IMR-90 (cell line): ENCODE results near the gene DNAJA1. TPM values are rescaled to one million over a fixed set of nuclear protein-coding genes. Genes with fewer than 3 reads are reported as not detected.

Source experiments
- ATAC-seq: fragments of 200-7000 bp; cut with Tn5 transposase; 2 replicates; pipeline ENCODE4 v1.9.1; 2020; ENCODE audit warnings: low read depth, mild to moderate bottlenecking, moderate library complexity
- BruUV-seq: library from RNA; stranded (reverse); fragments of 400-500 nt; replicated peaks from 2 replicates; lab custom pipeline; 2021; lab: Mats Ljungman, UMichigan
- CTCF ChIA-PET: fragments of 300-600 bp; formaldehyde crosslinking; extraction: SDS; loops from one replicate; lab custom pipeline; 2021; ENCODE audit warnings: antibody characterized with exemption; lab: Yijun Ruan, JAX
- POLR2A ChIA-PET: fragments of 300-600 bp; sonication (Branson Sonifier 250); formaldehyde crosslinking; loops from one replicate; lab custom pipeline; 2022; ENCODE audit warnings: antibody characterized with exemption; ENCODE audit not compliant: unreplicated experiment; lab: Charles Lee
- DNase-seq: peaks from one replicate; pipeline ENCODE4 v3.0.0; 2013
- H2AFZ ChIP-seq: replicated peaks from 2 replicates; pipeline ENCODE3; 2013; ENCODE audit warnings: low read length, mild to moderate bottlenecking; ENCODE audit not compliant: poor library complexity
- H2AK5ac ChIP-seq: 2 replicates; pipeline ENCODE4 v1.6.1; 2013; ENCODE audit warnings: low read depth, low read length, inconsistent platforms
- H2AK9ac ChIP-seq: replicated peaks from 2 replicates; pipeline ENCODE3; 2013; ENCODE audit warnings: mild to moderate bottlenecking, low read depth, low read length, moderate library complexity; ENCODE audit not compliant: poor library complexity
- H2BK120ac ChIP-seq: 2 replicates; pipeline ENCODE4 v1.6.1; 2013; ENCODE audit warnings: low read depth, low read length, inconsistent platforms
- H2BK15ac ChIP-seq: 3 replicates; pipeline ENCODE4 v1.6.1; 2013; ENCODE audit warnings: low read depth, low read length, inconsistent platforms
- H2BK20ac ChIP-seq: 2 replicates; pipeline ENCODE4 v1.6.1; 2013; ENCODE audit warnings: low read depth, mild to moderate bottlenecking, inconsistent platforms, low read length, moderate library complexity
- H2BK5ac ChIP-seq: 2 replicates; pipeline ENCODE4 v1.6.1; 2013; ENCODE audit warnings: mild to moderate bottlenecking, low read depth, low read length, inconsistent platforms; ENCODE audit not compliant: poor library complexity, severe bottlenecking
- H3K14ac ChIP-seq: replicated peaks from 2 replicates; pipeline ENCODE4 v1.6.1; 2013; ENCODE audit warnings: low read depth, low read length, inconsistent platforms
- H3K18ac ChIP-seq: 2 replicates; pipeline ENCODE4 v1.6.1; 2013; ENCODE audit warnings: low read depth, low read length, control low read depth
- H3K23ac ChIP-seq: 2 replicates; pipeline ENCODE4 v1.6.1; 2013; ENCODE audit warnings: low read depth, low read length, inconsistent platforms
- H3K27ac ChIP-seq: 2 replicates; pipeline ENCODE4 v1.5.1; 2013; ENCODE audit warnings: mild to moderate bottlenecking, control low read depth, low read length; ENCODE audit not compliant: insufficient read depth
- H3K27me3 ChIP-seq: 2 replicates; pipeline ENCODE4 v1.6.1; 2013; ENCODE audit warnings: low read length; ENCODE audit not compliant: control insufficient read depth, insufficient read depth
- H3K36me3 ChIP-seq: 2 replicates; pipeline ENCODE4 v1.6.1; 2013; ENCODE audit warnings: low read length, mixed read lengths; ENCODE audit not compliant: control insufficient read depth, insufficient read depth
- H3K4ac ChIP-seq: 2 replicates; pipeline ENCODE4 v1.6.1; 2013; ENCODE audit warnings: low read depth, low read length, inconsistent platforms
- H3K4me1 ChIP-seq: 2 replicates; pipeline ENCODE4 v1.6.1; 2013; ENCODE audit warnings: low read length, mixed read lengths; ENCODE audit not compliant: control insufficient read depth, insufficient read depth
- H3K4me2 ChIP-seq: 2 replicates; pipeline ENCODE4 v1.6.1; 2013; ENCODE audit warnings: low read depth, mild to moderate bottlenecking, control low read depth, low read length, moderate library complexity
- H3K4me3 ChIP-seq: 2 replicates; pipeline ENCODE4 v1.5.1; 2013; ENCODE audit warnings: low read depth, mild to moderate bottlenecking, control low read depth, low read length, moderate library complexity; ENCODE audit not compliant: insufficient read depth
- H3K56ac ChIP-seq: 2 replicates; pipeline ENCODE4 v1.6.1; 2013; ENCODE audit warnings: low read length, inconsistent platforms; ENCODE audit not compliant: insufficient read depth; ENCODE audit errors: extremely low read depth
- H3K79me1 ChIP-seq, 2 experiments: 2 replicates each; pipeline ENCODE4 v1.6.1; 2013; ENCODE audit warnings: low read length in 2 of 2, inconsistent platforms in 1 of 2, low read depth in 1 of 2
- H3K9ac ChIP-seq: 2 replicates; pipeline ENCODE4 v1.6.1; 2013; ENCODE audit warnings: low read depth, low read length, control low read depth
- H3K9me1 ChIP-seq: 2 replicates; pipeline ENCODE4 v1.6.1; 2013; ENCODE audit warnings: low read length, inconsistent platforms; ENCODE audit not compliant: insufficient read depth
- H3K9me3 ChIP-seq: 2 replicates; pipeline ENCODE4 v1.6.1; 2013; ENCODE audit warnings: low read length; ENCODE audit not compliant: control insufficient read depth, insufficient read depth
- H4K20me1 ChIP-seq: 2 replicates; pipeline ENCODE4 v1.6.1; 2013; ENCODE audit warnings: low read length, inconsistent platforms; ENCODE audit not compliant: insufficient read depth
- H4K5ac ChIP-seq: 2 replicates; pipeline ENCODE4 v1.6.1; 2013; ENCODE audit warnings: mild to moderate bottlenecking, low read depth, low read length, control low read depth
- H4K8ac ChIP-seq, 2 experiments: 2 replicates each; pipeline ENCODE4 v1.6.1; 2013; ENCODE audit warnings: low read depth in 2 of 2, low read length in 2 of 2, control low read depth in 1 of 2, inconsistent platforms in 1 of 2
- H4K91ac ChIP-seq: 2 replicates; pipeline ENCODE4 v1.6.1; 2013; ENCODE audit warnings: low read depth, low read length, inconsistent platforms; ENCODE audit not compliant: insufficient read depth
- BHLHE40 ChIP-seq: fragments of 150-350 bp; IDR thresholded peaks from 2 replicates; pipeline ENCODE4 v1.6.1; 2016; ENCODE audit warnings: mild to moderate bottlenecking, low read depth, low read length
- CEBPB ChIP-seq: IDR thresholded peaks from 2 replicates; pipeline ENCODE4 v1.6.1; 2012; ENCODE audit warnings: low read depth, low read length, improper control_type of control experiment
- CHD1 ChIP-seq: IDR thresholded peaks from 2 replicates; pipeline ENCODE4 v1.6.1; 2012; ENCODE audit warnings: low read depth, low read length, improper control_type of control experiment
- MAZ ChIP-seq: IDR thresholded peaks from 2 replicates; pipeline ENCODE4 v1.6.1; 2012; ENCODE audit warnings: low read depth, mild to moderate bottlenecking, low read length, improper control_type of control experiment, moderate library complexity, borderline replicate concordance
- NFE2L2 ChIP-seq: fragments of 150-350 bp; IDR thresholded peaks from 2 replicates; pipeline ENCODE4 v1.6.1; 2016; ENCODE audit warnings: low read depth, mild to moderate bottlenecking, low read length
- RFX5 ChIP-seq: IDR thresholded peaks from 2 replicates; pipeline ENCODE4 v1.8.0; 2012; ENCODE audit warnings: low read depth, mild to moderate bottlenecking, low read length, moderate library complexity
- SMC3 ChIP-seq: fragments of 150-350 bp; IDR thresholded peaks from 2 replicates; pipeline ENCODE4 v1.6.1; 2016; ENCODE audit warnings: low read depth, mild to moderate bottlenecking, antibody characterized with exemption, low read length, moderate library complexity
- WGBS, 2 experiments: methylation state at CpG; one replicate each; pipeline versions ENCODE4 v1.1.5 to v1.1.7; 2013; ENCODE audit warnings: missing lambda C conversion rate in 2 of 2; ENCODE audit not compliant: insufficient read length in 1 of 2; ENCODE audit errors: extremely low coverage in 2 of 2; 5-methylcytosine and 5-hydroxymethylcytosine counted together
- dilution Hi-C: fragments of 300-500 bp; cut with HindIII; formaldehyde crosslinking; loops from one replicate; pipeline ENCODE4 v1.14.3; 2018; ENCODE audit warnings: low sequenced_read_pairs; ENCODE audit not compliant: unreplicated experiment
- in situ Hi-C: fragments of 300-500 bp; cut with MboI; formaldehyde crosslinking; loops from 3 replicates; pipeline ENCODE4 v1.14.3; 2019; ENCODE audit warnings: low sequenced_read_pairs, inconsistent platforms, mixed read lengths
- intact Hi-C: fragments of 100-400 bp; cut with micrococcal nuclease; formaldehyde crosslinking; loops from 2 replicates; pipeline ENCODE4 v1.10.0; 2022
- polyA plus RNA-seq, 3 experiments: library from polyadenylated mRNA; depleted of rRNA; stranded (reverse); fragments of >200 nt; gene quantifications; 2 replicates each; pipeline ENCODE4 v1.2.3, GENCODE V29; 2012; ENCODE audit warnings: low replicate concordance in 1 of 3
- total RNA-seq: library from RNA; depleted of rRNA; stranded (reverse); fragments of >200 nt; gene quantifications from 2 replicates; pipeline ENCODE4 v1.2.3, GENCODE V29; 2012

The DNAJA1 gene
- total and polyA plus RNA-seq, 2 of the 4 experiments (the other 2 are of a cell fraction): 59.5 to 118 TPM

DNA sequence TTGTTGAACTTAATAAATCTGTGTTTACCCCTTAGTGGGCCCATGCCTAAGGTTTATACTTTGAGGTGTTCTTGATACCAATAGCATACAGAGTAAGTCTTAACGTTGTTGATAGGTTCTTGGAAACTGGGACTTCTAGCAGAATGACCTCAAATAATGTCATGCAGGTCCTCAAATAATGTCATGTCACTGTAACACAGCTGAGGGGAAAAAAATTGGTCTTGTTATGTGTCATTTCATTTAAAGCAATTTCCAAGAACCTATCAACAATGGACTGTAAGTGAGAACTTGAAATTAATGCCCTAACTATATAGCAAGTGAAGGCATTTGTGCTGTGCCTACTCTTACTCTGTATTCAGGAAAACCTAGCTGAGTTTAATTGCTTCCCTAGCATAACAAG is 7.2 kb downstream of the DNAJA1 start:
- H3K27ac ChIP-seq: no peak overlapping the region
- H4K8ac ChIP-seq: no peak overlapping the region
- no peaks in the 10 kb centered on the region for H3K4me1 ChIP-seq
- WGBS, 2 experiments: no CpG with 5 or more reads among the region's 1 CpG
- H3K18ac ChIP-seq: no peak overlapping the region
- H3K9me1 ChIP-seq: no peaks in the 10 kb centered on the region
- no peaks in the 10 kb centered on the region for H3K9me3 ChIP-seq
- no peak overlapping the region for H2BK120ac ChIP-seq
- H2BK15ac ChIP-seq: no peak overlapping the region
- no peaks in the 10 kb centered on the region for H3K27me3 ChIP-seq
- H3K4ac ChIP-seq: no peak overlapping the region
- no peak overlapping the region for H3K9ac ChIP-seq
- dilution Hi-C loops: no loop called here
- H3K4me2 ChIP-seq: no peak overlapping the region
- no peak overlapping the region for H2AFZ ChIP-seq
- DNase-seq (no peak), ATAC-seq (no peak)
- intact Hi-C loops: no loop called here
- H2BK5ac ChIP-seq: no peak overlapping the region
- H3K14ac ChIP-seq: no peak overlapping the region
- ChIA-PET CTCF (no interaction called here), POLR2A (no interaction called here)
- H2BK20ac ChIP-seq: no peak overlapping the region
- H3K23ac ChIP-seq: 0 out of 2 replicates have a peak overlapping the region, but pooled peaks have one; percentile 3
- H3K56ac ChIP-seq: no peak overlapping the region
- peaks cover 44 to 62% of the 10 kb centered on the region in 2 experiments for H3K79me1 ChIP-seq
- no peak overlapping the region for H4K91ac ChIP-seq
- TF ChIP-seq BHLHE40 (no peak), CHD1 (no peak), MAZ (no peak), CEBPB (no peak), SMC3 (no peak), RFX5 (no peak), NFE2L2 (no peak)
- no peak overlapping the region for H3K4me3 ChIP-seq
- no peak overlapping the region for H2AK9ac ChIP-seq
- BruUV-seq: no TSS peak
- no peak overlapping the region for H2AK5ac ChIP-seq
- in situ Hi-C loops: no loop called here
- no peak overlapping the region for H4K5ac ChIP-seq
- peaks cover 63% of the 10 kb centered on the region for H3K36me3 ChIP-seq
- peaks cover 62% of the 10 kb centered on the region for H4K20me1 ChIP-seq
